ENCODE results near the gene LSM2.

GRCh38 chr6:31794294-31794865 is 12.4 kb downstream of the LSM2 start:
- TF ChIP-seq CTCF (IDR thresholded peaks at IDR 0.05 in 4 of 5, conservative IDR thresholded peaks at IDR 0.05 in 1 of 5) (no peak), POLR2A (IDR thresholded peaks at IDR 0.05) (no peak)

All from gastrocnemius medialis (tissue), 4 donors.